GM19455 (cell line): ENCODE measurements around the gene ERG.

Source experiments
- ATAC-seq: cut with Tn5 transposase; IDR thresholded peaks from one replicate; pipeline ENCODE4 v1.9.1; 2021; ENCODE audit not compliant: unreplicated experiment

Gene ERG

DNA sequence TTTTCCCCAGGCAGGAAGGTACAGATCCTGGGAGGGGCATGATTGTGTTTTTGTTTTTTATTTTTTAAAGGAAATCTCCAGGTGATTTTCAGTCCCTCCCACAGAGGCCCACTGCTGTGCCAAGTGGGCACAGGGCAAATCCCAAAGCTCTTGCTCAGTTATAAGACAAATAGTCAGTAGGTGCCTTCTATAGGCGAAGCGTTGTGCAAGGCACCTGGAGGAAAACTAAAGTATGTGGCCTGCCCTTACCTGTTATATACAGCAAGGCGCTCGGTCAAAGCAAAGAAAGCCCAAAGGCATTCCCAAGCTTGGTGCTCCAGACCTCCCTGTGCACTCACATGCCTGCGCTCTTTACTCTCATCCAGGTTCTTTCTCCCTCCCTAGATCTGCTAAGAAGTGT is 160.5 kb downstream of the ERG start:
- no peak for ATAC-seq

DNA sequence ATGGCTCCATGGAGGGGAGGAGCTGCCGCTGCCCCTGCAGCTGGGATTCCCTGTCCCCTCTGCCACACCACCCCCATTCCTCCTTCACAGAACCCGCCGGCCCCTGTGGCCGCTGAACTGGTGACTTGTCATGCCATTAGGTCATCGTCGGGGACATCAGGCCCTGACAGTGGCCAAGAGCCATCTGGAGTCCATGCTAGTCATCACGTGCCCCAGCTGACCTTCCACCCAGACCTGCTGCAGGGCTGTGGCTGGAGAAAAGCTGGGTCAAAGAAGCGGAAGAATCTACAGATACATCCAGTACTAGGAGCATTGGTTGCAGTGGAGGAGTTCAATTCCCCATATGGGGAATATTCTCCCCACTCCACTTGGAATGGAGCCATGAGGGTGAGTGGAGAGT is 163.4 kb downstream of the ERG start:
- ATAC-seq: no peak

DNA sequence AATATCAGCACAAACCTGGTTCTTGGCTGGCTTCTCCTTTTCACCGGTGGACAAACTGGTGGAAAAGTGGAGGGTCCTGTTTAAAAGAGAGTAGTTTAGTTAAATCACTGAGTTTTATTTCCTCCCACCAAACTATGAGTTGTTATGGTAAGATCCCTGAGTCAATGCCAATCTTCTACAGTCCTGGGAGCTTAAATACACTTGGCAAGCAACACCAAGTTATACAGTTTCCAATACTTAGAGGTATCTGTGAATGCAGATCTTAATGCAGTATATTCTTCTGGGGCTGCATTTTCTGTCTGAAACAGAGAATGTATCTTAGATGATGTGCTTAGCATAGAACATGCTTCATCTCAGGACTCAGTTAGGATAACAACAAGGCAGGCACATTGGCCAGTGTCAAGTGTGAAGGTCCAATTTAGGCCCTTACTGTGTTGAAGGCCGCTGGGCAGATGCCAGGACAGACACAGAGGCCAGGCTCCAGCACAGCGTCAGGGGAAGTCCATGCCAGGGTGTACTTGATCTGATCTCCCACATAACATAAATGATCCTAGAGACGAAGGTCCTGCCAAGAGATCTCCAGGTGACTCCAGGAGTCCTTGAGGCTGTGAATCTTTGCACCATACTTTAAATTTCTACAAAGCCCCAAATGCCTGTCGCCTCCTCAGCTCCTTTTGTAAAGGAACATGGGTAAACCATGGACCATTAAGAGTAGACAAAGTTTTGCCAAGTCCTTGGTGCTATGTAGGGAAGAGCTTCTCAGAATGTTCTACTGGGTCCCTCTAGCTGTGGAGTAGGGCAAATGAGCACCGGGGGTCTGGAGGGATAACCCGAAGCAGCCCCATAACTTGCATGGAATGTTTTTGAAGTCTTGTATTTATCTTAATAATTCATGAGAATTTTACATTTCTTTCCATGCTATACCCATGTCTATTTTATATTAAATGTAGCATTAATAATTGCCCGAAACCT is 164.7 kb downstream of the ERG start:
- ATAC-seq: no peak

DNA sequence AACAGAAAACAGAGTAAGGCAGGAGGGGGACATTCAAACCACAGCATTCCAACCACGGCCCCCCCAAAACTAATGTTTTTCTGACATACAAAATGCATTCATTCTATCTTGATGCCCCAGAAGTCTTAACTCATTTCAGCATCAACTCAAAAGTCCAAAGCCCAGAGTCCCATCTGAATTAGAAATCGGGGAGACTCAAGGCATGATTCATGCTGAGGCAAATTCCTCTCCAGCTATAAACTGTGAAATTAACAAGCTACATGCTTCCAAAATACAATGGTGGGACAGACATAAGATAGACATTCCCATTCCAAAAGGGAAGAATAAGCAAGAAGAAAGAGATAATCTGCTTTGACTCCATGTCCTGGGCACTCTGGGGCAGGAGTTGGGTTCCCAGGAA is 167.6 kb downstream of the ERG start:
- ATAC-seq: no peak
